GM23248 (cell line): Measurements from ENCODE around the gene KCTD13. TPM values are rescaled to one million over a fixed set of nuclear protein-coding genes. Genes with fewer than 3 reads are reported as not detected.
A peak's percentile ranks its signal among the peaks of the same experiment; 100 is the strongest.

ENCODE experiments used
- DNase-seq: peaks from one replicate; pipeline ENCODE4 v3.0.0-alpha.2; 2015
- H2AFZ ChIP-seq: fragments of 200-600 bp; sonication (generic); 2 replicates; pipeline ENCODE4 v1.6.1; 2016; ENCODE audit warnings: antibody characterized with exemption
- H3F3A ChIP-seq: fragments of 200-600 bp; sonication (generic); 2 replicates; pipeline ENCODE4 v1.6.1; 2016; ENCODE audit warnings: mild to moderate bottlenecking, antibody characterized with exemption, mixed run types; ENCODE audit not compliant: insufficient read depth
- H3K27ac ChIP-seq: fragments of 200-600 bp; sonication (generic); 2 replicates; pipeline ENCODE4 v1.5.1; 2016; ENCODE audit warnings: mild to moderate bottlenecking
- H3K27me3 ChIP-seq: fragments of 200-600 bp; sonication (generic); replicated peaks from 2 replicates; pipeline ENCODE4 v1.6.1; 2016; ENCODE audit warnings: mild to moderate bottlenecking; ENCODE audit not compliant: insufficient read depth
- H3K36me3 ChIP-seq: fragments of 200-600 bp; sonication (generic); 2 replicates; pipeline ENCODE4 v1.6.1; 2016; ENCODE audit warnings: low read depth, mild to moderate bottlenecking
- H3K4me1 ChIP-seq: fragments of 200-600 bp; sonication (generic); 2 replicates; pipeline ENCODE4 v1.6.1; 2016; ENCODE audit warnings: mild to moderate bottlenecking; ENCODE audit not compliant: insufficient read depth
- H3K4me2 ChIP-seq: fragments of 200-600 bp; sonication (generic); one replicate; pipeline ENCODE4 v1.6.1; 2016; ENCODE audit warnings: mild to moderate bottlenecking; ENCODE audit not compliant: unreplicated experiment
- H3K4me3 ChIP-seq: fragments of 200-600 bp; sonication (generic); 2 replicates; pipeline ENCODE4 v1.5.1; 2016; ENCODE audit warnings: mild to moderate bottlenecking
- H3K79me2 ChIP-seq: fragments of 200-600 bp; sonication (generic); 2 replicates; pipeline ENCODE4 v1.6.1; 2016; ENCODE audit warnings: mild to moderate bottlenecking; ENCODE audit not compliant: insufficient read depth
- H3K9ac ChIP-seq: fragments of 200-600 bp; sonication (generic); 2 replicates; pipeline ENCODE4 v1.6.1; 2016; ENCODE audit warnings: mild to moderate bottlenecking
- H3K9me2 ChIP-seq: fragments of 200-600 bp; sonication (generic); 2 replicates; pipeline ENCODE4 v1.6.1; 2016; ENCODE audit warnings: mixed run types, mild to moderate bottlenecking, moderate library complexity; ENCODE audit not compliant: insufficient read depth
- H3K9me3 ChIP-seq: fragments of 200-600 bp; sonication (generic); one replicate; pipeline ENCODE4 v1.6.1; 2017; ENCODE audit warnings: low read depth
- H4K20me1 ChIP-seq: fragments of 200-600 bp; sonication (generic); 2 replicates; pipeline ENCODE4 v1.6.0; 2016; ENCODE audit not compliant: insufficient read depth
- EZH2 ChIP-seq: fragments of 200-600 bp; sonication (generic); IDR thresholded peaks from 2 replicates; pipeline ENCODE4 v1.6.1; 2018; ENCODE audit warnings: antibody characterized with exemption, mild to moderate bottlenecking; ENCODE audit not compliant: insufficient read depth, poor library complexity, severe bottlenecking
- EZH2phosphoT487 ChIP-seq: fragments of 200-600 bp; sonication (generic); IDR thresholded peaks from 2 replicates; pipeline ENCODE4 v1.6.1; 2018; ENCODE audit warnings: antibody characterized with exemption, moderate library complexity, mild to moderate bottlenecking, low read depth; ENCODE audit not compliant: insufficient read depth
- WGBS, 2 experiments: methylation state at CpG; one replicate each; pipeline ENCODE4 v1.1.6; 2015 to 2017; ENCODE audit warnings: low lambda C conversion rate in 2 of 2, low coverage in 1 of 2; ENCODE audit errors: missing lambda C conversion rate in 2 of 2; 5-methylcytosine and 5-hydroxymethylcytosine counted together
- in situ Hi-C: fragments of 300-500 bp; cut with MboI; formaldehyde crosslinking; loops from 2 replicates; pipeline ENCODE4 v1.15.0; 2020
- polyA plus RNA-seq: library from polyadenylated mRNA; unstranded; fragments of >200 nt; fragmentation: Nextera tagmentation; extraction: Ambion mirVana; gene quantifications from 2 replicates; pipeline ENCODE4 v1.2.1, GENCODE V29; 2016
- total RNA-seq: library from RNA; depleted of rRNA; stranded (reverse); fragments of >200 nt; shearing (Covaris generic); gene quantifications from 2 replicates; pipeline ENCODE4 v1.2.3, GENCODE V29; 2014

The KCTD13 gene
- total and polyA plus RNA-seq, 2 experiments from 2014 or later = 12.6 to 14.7 TPM

DNA sequence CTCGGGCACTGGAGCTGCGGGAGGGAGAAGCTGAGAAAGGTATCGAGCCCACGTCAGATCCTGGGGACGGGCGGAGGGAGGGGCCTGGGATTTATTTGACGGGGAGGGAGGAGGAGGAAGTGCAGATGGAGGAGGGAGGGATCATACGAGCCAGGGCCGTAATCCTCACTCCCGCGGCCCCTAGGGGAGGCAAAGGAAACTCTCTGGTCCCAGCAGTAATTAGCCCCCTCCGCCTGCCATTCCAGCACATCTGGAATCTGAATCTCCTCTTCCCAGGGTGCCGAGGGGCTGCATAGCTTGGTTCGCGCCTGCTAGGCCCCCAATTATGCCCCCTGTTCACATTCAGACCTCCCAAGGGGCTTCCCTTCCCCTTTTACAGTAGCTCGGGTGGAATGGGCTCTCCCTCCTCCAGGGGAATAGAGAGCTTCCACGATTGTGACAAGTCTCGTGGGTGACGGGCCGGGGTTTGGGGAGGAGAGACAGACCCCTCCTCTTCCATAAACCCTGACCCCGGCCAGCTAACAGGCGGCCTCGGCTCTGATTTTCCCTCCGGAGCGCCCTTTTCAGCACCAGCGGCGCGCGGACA lies 26.4 kb downstream of the KCTD13 start, which contains the start of gene SEZ6L2:
TSS of gene SEZ6L2 (minus strand) at position 35 of the 586 bp plus-strand sequence. CDS start 531 bp downstream, outside the sequence.
- Histone ChIP-seq H3K79me2 (peaks cover 30% of the 10 kb centered on the region), H3K9me2 (no peaks in the 10 kb centered on the region), H2AFZ (peak within 1 kb of the TSS; percentile 82), H3F3A (no peaks in the 10 kb centered on the region), H4K20me1 (no peaks in the 10 kb centered on the region), H3K4me1 (peaks cover 9% of the 10 kb centered on the region), H3K4me3 (peak within 1 kb of the TSS; percentile 82), H3K36me3 (no peaks in the 10 kb centered on the region), H3K9me3 (no peaks in the 10 kb centered on the region), H3K27ac (peak within 1 kb of the TSS; percentile 81), H3K4me2 (peak within 1 kb of the TSS; percentile 82), H3K9ac (peak within 1 kb of the TSS; percentile 79), H3K27me3 (no peaks in the 10 kb centered on the region)
- in situ Hi-C loops = no loop called here
- WGBS, 2 experiments = 1 to 4% methylated on average over 21 to 27 of the region's 29 CpGs
- DNase-seq = peak; percentile 95
- TF ChIP-seq EZH2phosphoT487 (no peak), EZH2 (no peak)

DNA sequence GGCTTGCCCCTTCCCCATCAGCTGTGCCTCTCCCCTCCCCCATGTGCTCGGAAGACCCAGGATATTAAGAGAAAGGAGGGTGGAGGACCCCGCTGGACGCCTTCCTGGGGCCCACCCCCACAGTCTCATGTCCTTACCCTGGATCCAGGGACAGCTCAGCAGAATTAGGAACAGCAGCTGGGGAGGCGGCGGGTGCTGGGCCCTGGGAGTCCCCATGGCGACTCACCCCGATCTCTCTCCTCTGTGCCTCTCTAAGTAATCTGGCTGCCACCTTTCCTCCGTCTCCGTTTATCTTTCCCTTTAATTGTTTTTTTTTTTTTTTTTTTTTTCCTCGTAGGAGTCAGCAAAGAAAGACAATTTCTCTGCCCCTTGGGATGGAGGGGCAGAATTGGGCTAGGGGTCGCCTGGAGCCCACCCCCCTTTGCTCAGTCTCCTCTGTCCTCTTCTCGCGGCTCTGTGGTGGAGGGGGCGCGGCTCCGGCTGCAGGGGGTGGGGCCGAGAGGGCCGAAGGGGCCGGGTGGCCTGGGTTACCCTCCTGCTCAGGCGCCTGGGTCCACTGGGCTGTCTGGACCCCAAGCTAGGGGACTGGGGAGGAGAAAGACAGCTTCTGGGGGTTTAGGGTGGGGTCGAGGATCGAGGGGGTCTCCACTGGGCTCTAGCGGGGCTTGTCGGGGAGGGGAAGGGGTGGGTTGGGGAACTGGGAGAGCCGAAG lies 27.1 kb downstream of the KCTD13 start:
- Histone ChIP-seq H3K27ac (peak overlapping the region; percentile 81), H3K27me3 (no peaks in the 10 kb centered on the region), H3K9ac (peak overlapping the region; percentile 79), H3F3A (no peaks in the 10 kb centered on the region), H2AFZ (peak overlapping the region; percentile 82), H4K20me1 (no peaks in the 10 kb centered on the region), H3K9me3 (no peaks in the 10 kb centered on the region), H3K4me3 (peak overlapping the region; percentile 82), H3K9me2 (no peaks in the 10 kb centered on the region), H3K4me2 (peak overlapping the region; percentile 58), H3K4me1 (peaks cover 9% of the 10 kb centered on the region), H3K79me2 (peaks cover 30% of the 10 kb centered on the region), H3K36me3 (no peaks in the 10 kb centered on the region)
- in situ Hi-C loops = no loop called here
- peak; percentile 67 for DNase-seq
- WGBS, 2 experiments = 3% methylated on average over 14 to 25 of the region's 25 CpGs
- TF ChIP-seq EZH2phosphoT487 (no peak), EZH2 (no peak)

DNA sequence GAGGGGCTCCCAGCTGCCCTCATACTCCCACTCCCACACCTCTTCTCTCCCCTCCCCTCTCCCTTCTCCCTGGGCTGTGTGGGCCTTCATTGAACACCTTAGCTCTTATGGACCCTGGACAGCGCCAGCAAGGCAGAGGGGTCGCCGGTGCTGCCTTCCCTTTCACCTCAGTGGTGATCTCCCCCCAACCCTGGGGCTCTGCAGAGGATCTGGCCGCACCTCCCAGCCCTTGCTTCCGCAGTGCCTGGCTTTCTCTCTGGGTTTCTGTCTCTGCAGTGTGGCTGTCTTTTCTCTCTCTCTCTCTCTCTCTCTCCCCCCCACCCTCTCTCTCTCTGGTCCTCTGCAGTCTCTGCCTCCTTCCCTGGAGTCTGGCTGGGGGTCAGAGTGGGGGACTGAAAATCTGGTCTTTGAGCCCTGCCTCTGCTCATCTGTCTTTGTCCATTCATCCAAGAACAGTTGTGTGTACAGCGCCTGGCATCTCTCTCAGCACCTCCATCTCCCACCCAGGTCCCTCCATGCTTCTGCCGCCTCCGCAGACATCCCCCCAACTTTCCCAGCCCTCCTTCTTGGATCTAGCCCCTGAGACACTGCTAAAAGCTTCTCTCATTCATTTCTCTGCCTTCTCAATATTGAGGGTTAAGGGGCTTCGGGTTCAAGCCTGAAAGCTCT lies 27.8 kb downstream of the KCTD13 start:
- Histone ChIP-seq H3F3A (no peaks in the 10 kb centered on the region), H2AFZ (peak overlapping the region; percentile 82), H3K9me2 (no peaks in the 10 kb centered on the region), H3K79me2 (peaks cover 23% of the 10 kb centered on the region), H3K9me3 (no peaks in the 10 kb centered on the region), H3K27me3 (no peaks in the 10 kb centered on the region), H3K4me2 (peak overlapping the region; percentile 58), H3K4me1 (peaks cover 9% of the 10 kb centered on the region), H3K9ac (peak overlapping the region; percentile 79), H3K36me3 (no peaks in the 10 kb centered on the region), H4K20me1 (no peaks in the 10 kb centered on the region), H3K27ac (no peak overlapping the region), H3K4me3 (peak overlapping the region; percentile 82)
- in situ Hi-C loops = no loop called here
- no peak for TF ChIP-seq EZH2phosphoT487
- TF ChIP-seq EZH2 = no peak
- WGBS, 2 experiments = 4 to 6% methylated on average over 9 of the region's 9 CpGs
- DNase-seq = no peak

DNA sequence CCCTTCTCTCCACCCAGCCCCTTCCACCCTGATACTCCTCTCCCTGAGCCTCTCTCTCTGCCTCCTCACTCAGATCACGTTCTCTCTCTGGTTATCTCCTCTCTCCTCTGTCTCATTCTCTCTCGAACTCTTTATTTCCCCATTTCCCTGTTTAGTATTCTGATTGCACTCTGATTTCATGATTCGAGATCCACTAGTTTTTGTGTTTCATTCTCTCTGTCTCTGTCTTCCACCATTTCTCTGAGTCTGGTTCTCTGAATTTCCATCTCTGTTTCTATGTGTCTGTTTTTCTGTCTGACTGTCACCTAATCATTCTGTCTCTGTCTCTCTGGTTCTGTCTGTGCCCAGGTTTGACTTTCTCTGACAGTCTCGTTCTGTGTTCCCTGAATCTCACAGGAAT lies 28.7 kb downstream of the KCTD13 start:
- 77 to 80% methylated on average over 4 of the region's 4 CpGs for WGBS, 2 experiments
- no peaks in the 10 kb centered on the region for H3K9me3 ChIP-seq
- H4K20me1 ChIP-seq = no peaks in the 10 kb centered on the region
- in situ Hi-C loops = no loop called here
- DNase-seq = no peak
- H3K9me2 ChIP-seq = no peaks in the 10 kb centered on the region
- peaks cover 9% of the 10 kb centered on the region for H3K4me1 ChIP-seq
- no peak overlapping the region for H3K4me3 ChIP-seq
- peaks cover 13% of the 10 kb centered on the region for H3K79me2 ChIP-seq
- no peak overlapping the region for H3K27ac ChIP-seq
- H3K27me3 ChIP-seq = no peaks in the 10 kb centered on the region
- no peaks in the 10 kb centered on the region for H3K36me3 ChIP-seq
- no peak overlapping the region for H2AFZ ChIP-seq
- H3F3A ChIP-seq = no peaks in the 10 kb centered on the region
- H3K4me2 ChIP-seq = no peak overlapping the region
- no peak overlapping the region for H3K9ac ChIP-seq
- TF ChIP-seq EZH2 = no peak
- no peak for TF ChIP-seq EZH2phosphoT487
